ENCODE data around the gene SLBP. TPM values are rescaled to one million over a fixed set of nuclear protein-coding genes. Genes with fewer than 3 reads are reported as not detected.

The SLBP gene
- total RNA-seq = 10 to 100 TPM; 13.1 to 30.8 (median 14.7) TPM
- long read RNA-seq, partial matches to known transcripts = 2 of 8 reads
- long read RNA-seq, other reads (novel, unspliced or antisense) = 2 of 8 reads

DNA sequence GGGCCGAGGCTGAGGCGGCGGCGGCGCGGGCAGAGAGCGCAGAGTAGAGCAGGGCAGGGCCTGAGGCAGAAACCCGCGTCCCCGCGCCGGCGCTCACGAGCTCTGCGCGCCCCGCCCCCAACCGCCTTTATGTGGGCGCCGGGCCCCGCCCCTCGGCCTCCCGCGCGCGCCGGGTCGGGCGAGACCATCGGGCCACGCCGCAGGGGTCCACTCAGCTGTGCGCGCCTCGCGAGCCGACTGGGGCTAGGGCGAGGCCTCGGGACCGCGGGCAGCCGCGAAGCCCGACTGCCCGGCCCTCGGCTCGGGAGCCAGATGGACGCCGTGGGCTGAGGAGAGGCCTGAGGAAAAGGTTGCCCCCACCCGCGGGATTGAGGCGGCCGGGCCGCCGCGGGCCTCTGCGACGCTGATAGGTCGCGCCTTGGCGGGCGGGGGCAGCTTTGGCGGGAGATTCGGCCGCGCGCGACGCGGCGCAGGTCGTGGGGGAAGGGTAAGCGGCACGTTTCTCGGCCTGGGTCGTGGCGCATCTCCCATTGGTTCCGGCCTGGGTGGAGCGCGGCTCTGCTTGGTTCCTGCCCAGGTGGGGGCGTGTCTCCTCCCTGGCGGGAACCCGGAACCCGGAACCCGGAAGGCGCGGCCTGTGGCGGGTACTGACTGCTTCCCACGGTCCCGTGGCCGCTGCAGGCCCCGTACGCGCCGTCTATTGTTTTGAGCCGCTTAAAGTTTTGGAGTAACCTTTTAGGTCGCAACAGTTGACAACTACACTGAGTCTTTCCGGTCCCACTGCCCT is at the start of gene SLBP:
Gene SLBP (minus strand): TSS at position 104 of the 787 bp plus-strand sequence. CDS start 131 bp downstream, outside the sequence.
- 0% methylated on average over 12 of the region's 98 CpGs for WGBS (ENCODE audit: insufficient coverage, low coverage, low lambda C conversion rate, missing lambda C conversion rate)
- H3K27ac ChIP-seq = peak within 1 kb of the TSS; percentile 99 to 100 (median 99)
- H3K36me3 ChIP-seq = no peaks in the 10 kb centered on the region
- intact Hi-C loops (cut with DNase I) = no loop called here
- peak; percentile 98 to 99 (median 98) for DNase-seq
- peak; percentile 90 to 95 (median 92) for ATAC-seq
- peaks cover 0 to 20% (median 6%) of the 10 kb centered on the region in 4 donors for H3K4me1 ChIP-seq
- H3K4me3 ChIP-seq = peak within 1 kb of the TSS; percentile 80 to 93 (median 87)
- TF ChIP-seq POLR2A (IDR thresholded peaks at IDR 0.05) = peak; percentile 96
- TF ChIP-seq, protein P1, sequence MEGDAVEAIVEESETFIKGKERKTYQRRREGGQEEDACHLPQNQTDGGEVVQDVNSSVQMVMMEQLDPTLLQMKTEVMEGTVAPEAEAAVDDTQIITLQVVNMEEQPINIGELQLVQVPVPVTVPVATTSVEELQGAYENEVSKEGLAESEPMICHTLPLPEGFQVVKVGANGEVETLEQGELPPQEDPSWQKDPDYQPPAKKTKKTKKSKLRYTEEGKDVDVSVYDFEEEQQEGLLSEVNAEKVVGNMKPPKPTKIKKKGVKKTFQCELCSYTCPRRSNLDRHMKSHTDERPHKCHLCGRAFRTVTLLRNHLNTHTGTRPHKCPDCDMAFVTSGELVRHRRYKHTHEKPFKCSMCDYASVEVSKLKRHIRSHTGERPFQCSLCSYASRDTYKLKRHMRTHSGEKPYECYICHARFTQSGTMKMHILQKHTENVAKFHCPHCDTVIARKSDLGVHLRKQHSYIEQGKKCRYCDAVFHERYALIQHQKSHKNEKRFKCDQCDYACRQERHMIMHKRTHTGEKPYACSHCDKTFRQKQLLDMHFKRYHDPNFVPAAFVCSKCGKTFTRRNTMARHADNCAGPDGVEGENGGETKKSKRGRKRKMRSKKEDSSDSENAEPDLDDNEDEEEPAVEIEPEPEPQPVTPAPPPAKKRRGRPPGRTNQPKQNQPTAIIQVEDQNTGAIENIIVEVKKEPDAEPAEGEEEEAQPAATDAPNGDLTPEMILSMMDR (IDR thresholded peaks at IDR 0.05) = no peak
- H3K9me3 ChIP-seq = no peaks in the 10 kb centered on the region
- H3K27me3 ChIP-seq = no peaks in the 10 kb centered on the region

DNA sequence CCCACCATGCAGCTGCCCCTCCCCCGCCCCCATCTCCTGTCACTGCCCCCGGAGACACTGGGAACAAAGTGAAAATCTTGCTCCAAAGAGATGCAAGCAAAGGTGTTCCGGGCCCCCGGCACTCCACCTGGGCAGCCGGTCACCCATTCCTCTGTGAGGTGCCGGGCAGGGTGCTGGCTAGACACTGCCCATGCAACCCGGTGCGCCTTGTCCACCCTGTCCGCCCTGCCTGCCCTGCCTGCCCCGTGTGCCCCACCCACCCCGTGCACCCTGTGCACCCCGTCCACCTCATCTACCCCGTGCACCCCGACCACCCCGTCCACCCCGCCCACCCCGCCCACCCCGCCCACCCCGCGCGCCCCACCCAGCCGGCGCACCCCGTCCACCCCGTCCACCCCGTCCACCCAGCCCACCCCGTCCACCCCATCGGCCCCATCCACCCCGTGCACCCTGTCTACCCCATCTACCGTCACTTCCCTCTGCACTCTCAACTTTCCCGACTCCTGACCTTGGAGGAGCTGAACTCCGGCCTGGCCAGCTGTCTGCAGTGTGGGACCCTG is 49.1 kb upstream of the SLBP start:
- Histone ChIP-seq H3K27me3 (no peaks in the 10 kb centered on the region), H3K27ac (no peak overlapping the region), H3K4me3 (no peak overlapping the region), H3K36me3 (no peaks in the 10 kb centered on the region), H3K9me3 (no peaks in the 10 kb centered on the region), H3K4me1 (peaks cover 0 to 8% (median 2%) of the 10 kb centered on the region in 4 donors)
- intact Hi-C loops (cut with DNase I) = no loop called here
- no peak for ATAC-seq
- 69% methylated on average over 27 of the region's 32 CpGs for WGBS (ENCODE audit: insufficient coverage, low coverage, low lambda C conversion rate, missing lambda C conversion rate)
- TF ChIP-seq POLR2A (IDR thresholded peaks at IDR 0.05) = no peak
- TF ChIP-seq, protein P1 (IDR thresholded peaks at IDR 0.05) = no peak
- no peak for DNase-seq

DNA sequence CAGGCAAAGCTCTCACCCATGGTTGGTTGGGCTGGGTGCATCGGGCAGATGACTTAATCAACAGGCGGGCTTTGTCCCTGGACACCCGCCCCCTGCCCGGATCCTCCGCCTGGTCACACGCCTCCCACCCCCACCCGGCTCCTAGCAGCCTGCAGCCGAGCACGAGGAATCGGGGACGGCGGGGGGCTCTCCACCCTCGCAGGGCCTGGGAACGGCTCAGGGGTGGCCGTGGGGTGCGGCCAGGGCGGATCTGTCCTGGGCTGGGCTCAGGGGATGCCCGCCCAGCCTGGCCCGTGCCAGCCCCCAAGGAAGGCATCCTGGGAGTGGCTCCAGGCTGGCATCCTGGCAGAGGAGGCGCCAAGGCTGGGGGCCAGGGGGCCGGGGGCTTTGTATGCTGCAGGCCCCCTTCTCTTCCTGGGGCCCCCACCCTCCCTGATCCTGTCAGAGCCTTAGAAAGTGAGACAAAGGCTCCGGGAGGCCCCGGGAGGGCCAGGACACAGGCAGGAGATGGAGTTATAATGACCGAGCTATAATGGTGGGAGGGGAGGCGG is 48.5 kb upstream of the SLBP start:
- TF ChIP-seq POLR2A (IDR thresholded peaks at IDR 0.05) = no peak
- intact Hi-C loops (cut with DNase I) = no loop called here
- ATAC-seq (no peak), DNase-seq (no peak)
- Histone ChIP-seq H3K9me3 (no peaks in the 10 kb centered on the region), H3K27me3 (no peaks in the 10 kb centered on the region), H3K4me1 (peaks cover 0 to 8% (median 2%) of the 10 kb centered on the region in 4 donors), H3K36me3 (no peaks in the 10 kb centered on the region), H3K27ac (no peak overlapping the region), H3K4me3 (no peak overlapping the region)
- WGBS (ENCODE audit: insufficient coverage, low coverage, low lambda C conversion rate, missing lambda C conversion rate) = 40% methylated on average over 1 of the region's 25 CpGs

DNA sequence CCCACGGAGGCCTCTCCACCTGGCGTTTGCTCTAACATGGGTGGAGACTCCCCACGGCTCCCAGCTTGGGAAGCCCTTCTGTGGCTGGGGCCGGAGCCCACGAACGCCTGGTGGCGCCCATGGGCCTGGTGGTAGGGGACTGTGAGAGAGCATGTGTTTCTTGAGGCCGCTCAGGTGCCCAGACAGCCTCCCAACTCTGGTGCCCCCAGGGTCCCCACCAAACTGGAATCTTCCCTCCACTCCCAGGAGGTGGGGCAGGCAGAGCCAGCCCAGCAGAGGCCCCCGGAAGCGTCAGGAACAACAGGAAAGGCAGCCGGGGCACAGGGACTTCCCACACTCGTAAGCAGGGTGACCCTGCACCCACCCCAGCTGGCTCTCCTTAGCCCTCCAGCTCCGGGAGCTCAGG is 47.7 kb upstream of the SLBP start:
- peak in 1 of 4 donors; percentile 6 for ATAC-seq
- Histone ChIP-seq H3K4me3 (no peak overlapping the region), H3K36me3 (no peaks in the 10 kb centered on the region)

More for the DNA sequence above, 47.7 kb upstream of the SLBP start:
- no peak for DNase-seq
- 67% methylated on average over 1 of the region's 13 CpGs for WGBS (ENCODE audit: insufficient coverage, low coverage, low lambda C conversion rate, missing lambda C conversion rate)
- Histone ChIP-seq H3K9me3 (no peaks in the 10 kb centered on the region), H3K4me1 (peaks cover 0 to 8% (median 2%) of the 10 kb centered on the region in 4 donors), H3K27me3 (no peaks in the 10 kb centered on the region), H3K27ac (no peak overlapping the region)
- TF ChIP-seq POLR2A (IDR thresholded peaks at IDR 0.05) = no peak
- TF ChIP-seq, protein P1 (IDR thresholded peaks at IDR 0.05) = no peak
- intact Hi-C loops (cut with DNase I) = loop anchor here in 1 of 2 donors (10.0 kb wide), 1 partner anchor 135 kb away; no protein-coding TSS in a partner anchor
